ENCODE data around the gene MALT1.
"Not testable (repeated sequence)": the region's sequence is repeated elsewhere in the genome, so short reads cannot be mapped to it uniquely, and the experiment has no call there.

The MALT1 gene

GRCh38 chr18:58671111-58671631 lies at the start of gene MALT1:
TSS of gene MALT1 (plus strand) at chr18:58671465. CDS start at chr18:58671644, 179 bp downstream.
- peak; percentile 97 for DNase-seq

GRCh38 chr18:58624011-58624410 lies 47.3 kb upstream of the MALT1 start:
- no peak for DNase-seq

- DNase-seq: peak; percentile 16
Observed at GRCh38 chr18:58625839-58626238, 45.4 kb upstream of the MALT1 start.

- no peak for DNase-seq
Observed at GRCh38 chr18:58630071-58630470, 41.2 kb upstream of the MALT1 start.

- no peak for DNase-seq
Observed at GRCh38 chr18:58631301-58631700, 40.0 kb upstream of the MALT1 start.

- no peak for DNase-seq
Observed at GRCh38 chr18:58632552-58632951, 38.7 kb upstream of the MALT1 start.

- no peak for DNase-seq
Observed at GRCh38 chr18:58633874-58634273, 37.4 kb upstream of the MALT1 start.

- no peak for DNase-seq
Observed at GRCh38 chr18:58635891-58636290, 35.4 kb upstream of the MALT1 start.

- DNase-seq: no peak
Observed at GRCh38 chr18:58637197-58637596, 34.1 kb upstream of the MALT1 start.

- no peak for DNase-seq
Observed at GRCh38 chr18:58637946-58638345, 33.3 kb upstream of the MALT1 start.

- no peak for DNase-seq
Observed at GRCh38 chr18:58638441-58638840, 32.8 kb upstream of the MALT1 start.

GRCh38 chr18:58639237-58639636 lies 32.0 kb upstream of the MALT1 start:
- DNase-seq: no peak

- DNase-seq: no peak
Observed at GRCh38 chr18:58639751-58640427, 31.4 kb upstream of the MALT1 start.

GRCh38 chr18:58640428-58640805 lies 30.8 kb upstream of the MALT1 start:
- no peak for DNase-seq

GRCh38 chr18:58640891-58641610 lies 30.2 kb upstream of the MALT1 start:
- DNase-seq: no peak

- DNase-seq: not testable (repeated sequence)
Observed at GRCh38 chr18:58643557-58643956, 27.7 kb upstream of the MALT1 start.

- no peak for DNase-seq
Observed at GRCh38 chr18:58645398-58645797, 25.9 kb upstream of the MALT1 start.

GRCh38 chr18:58646334-58646862 lies 24.9 kb upstream of the MALT1 start:
- no peak for DNase-seq

GRCh38 chr18:58649966-58650816 lies 21.1 kb upstream of the MALT1 start:
- DNase-seq: peak; percentile 62

- not testable (repeated sequence) for DNase-seq
Observed at GRCh38 chr18:58650830-58651229, 20.4 kb upstream of the MALT1 start.

- DNase-seq: not testable (repeated sequence)
Observed at GRCh38 chr18:58653144-58653722, 18.0 kb upstream of the MALT1 start.

GRCh38 chr18:58653814-58654509 lies 17.3 kb upstream of the MALT1 start:
- no peak for DNase-seq

Data from CD4-positive, alpha-beta T cell treated with Interleukin-12 subunit alpha and Interleukin-12 subunit beta, for 1 hour (primary cell).